NCI-H748 treated with DMSO at 0.1 percent for 48 hours (cell line): ENCODE data around the gene KAZALD1.

Experiments used
- DNase-seq: peaks from one replicate; lab custom pipeline; 2025; lab: John Stamatoyannopoulos, UW

KAZALD1 gene

GRCh38 chr10:101047961-101048892 lies 13.6 kb upstream of the KAZALD1 start:
- DNase-seq, result peak; percentile 38

- peak; percentile 45 for DNase-seq
Measured at GRCh38 chr10:101050208-101051069, 11.3 kb upstream of the KAZALD1 start.

GRCh38 chr10:101052285-101052684 lies 9.5 kb upstream of the KAZALD1 start:
- no peak for DNase-seq

DNA sequence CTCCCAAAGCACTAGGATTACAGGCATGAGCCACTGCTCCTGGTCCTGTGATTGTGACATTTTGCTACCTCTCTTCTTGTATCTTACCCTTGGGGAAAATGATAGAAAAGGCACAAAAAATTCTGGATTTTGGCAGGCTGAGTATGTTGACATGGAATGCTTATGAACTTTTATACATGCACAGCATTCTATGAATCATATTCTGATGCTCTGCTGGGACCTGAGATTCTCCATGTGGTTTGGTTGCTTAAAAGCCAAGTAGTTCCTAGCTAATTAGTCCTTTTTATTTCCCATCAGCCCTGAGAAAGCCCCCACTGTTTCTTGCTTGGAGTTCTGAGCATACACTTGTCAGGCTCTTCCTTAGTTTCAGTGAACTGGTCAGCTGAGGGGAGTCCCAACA lies 8.3 kb upstream of the KAZALD1 start:
- DNase-seq, result no peak

DNA sequence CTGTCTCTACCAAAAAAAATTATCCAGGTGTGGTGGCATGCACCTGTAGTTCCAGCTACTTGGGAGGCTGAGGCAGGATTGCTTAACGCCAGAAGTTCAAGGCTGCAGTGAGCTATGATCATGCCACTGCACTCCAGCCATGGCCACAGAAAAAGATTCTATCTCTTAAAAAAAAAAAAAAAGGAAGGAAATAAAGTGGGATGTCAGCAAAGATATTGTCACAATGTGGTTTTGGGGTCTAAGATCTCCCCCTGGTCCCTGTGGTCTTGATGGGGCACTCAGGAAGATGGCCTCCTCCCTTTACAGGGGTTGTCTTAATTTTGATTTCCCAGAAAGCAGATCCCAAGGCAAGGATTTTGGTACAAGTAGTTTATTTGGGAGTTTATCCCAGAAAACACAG lies 7.4 kb upstream of the KAZALD1 start:
- DNase-seq, result no peak

DNA sequence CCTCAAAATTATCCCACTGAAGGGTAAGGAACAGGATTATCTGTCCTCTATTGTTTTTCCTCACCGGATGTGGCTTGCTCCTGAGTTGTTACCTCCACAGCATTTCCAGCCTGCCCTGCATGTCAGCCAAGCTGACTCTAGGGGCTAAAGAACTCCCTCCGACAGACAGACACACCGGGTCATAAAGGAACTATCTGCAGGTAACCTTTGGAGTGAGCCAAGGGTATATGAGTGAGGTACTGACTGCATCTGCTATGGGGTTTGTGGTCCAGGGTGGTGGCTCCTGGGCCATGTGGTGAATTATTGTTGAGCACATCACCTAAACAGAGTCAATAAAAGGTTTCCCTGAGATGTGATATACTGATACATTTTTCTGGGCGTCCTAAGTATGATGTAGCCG lies 6.9 kb upstream of the KAZALD1 start:
- DNase-seq, result no peak

GRCh38 chr10:101055411-101055810 lies 6.4 kb upstream of the KAZALD1 start:
- DNase-seq, result no peak

- no peak for DNase-seq
Measured at GRCh38 chr10:101056365-101057151, 5.2 kb upstream of the KAZALD1 start.

- peak; percentile 69 for DNase-seq
Measured at GRCh38 chr10:101060036-101060950, 1.5 kb upstream of the KAZALD1 start.

DNA sequence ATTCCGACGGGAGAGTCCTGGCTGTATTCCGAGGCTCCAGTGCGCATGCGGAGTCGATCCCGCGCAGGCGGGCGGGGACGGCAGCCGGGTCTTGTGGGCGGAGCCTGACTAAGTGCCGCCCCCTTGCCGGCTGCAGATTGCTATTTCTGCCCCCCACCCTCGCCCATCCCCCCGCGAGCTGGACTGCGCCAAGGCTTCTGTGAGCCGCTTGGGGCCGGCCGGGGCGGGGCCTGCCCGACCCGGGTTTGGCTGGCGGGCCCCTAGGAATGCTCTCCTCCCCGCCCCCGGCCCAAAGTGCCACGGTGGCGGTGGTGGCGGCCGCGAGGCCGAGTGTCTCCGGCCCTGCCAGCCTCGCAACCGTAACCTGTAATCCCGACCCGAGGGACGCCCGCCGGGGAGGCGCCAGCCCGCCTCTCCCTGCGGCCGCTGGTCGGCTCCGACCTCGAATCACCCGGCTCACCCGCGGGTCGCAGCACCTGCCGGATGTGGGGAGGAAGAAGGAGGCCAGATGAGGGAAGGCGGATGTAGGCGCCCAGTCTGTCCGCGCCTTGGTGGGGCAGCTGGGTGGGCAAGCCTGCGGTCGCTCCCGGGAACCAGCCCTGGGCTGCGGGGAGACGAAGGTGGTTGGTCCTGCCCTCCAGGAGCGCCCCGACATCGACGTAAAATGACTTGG lies 702 bp upstream of the KAZALD1 start:
- peak; percentile 69 for DNase-seq

DNA sequence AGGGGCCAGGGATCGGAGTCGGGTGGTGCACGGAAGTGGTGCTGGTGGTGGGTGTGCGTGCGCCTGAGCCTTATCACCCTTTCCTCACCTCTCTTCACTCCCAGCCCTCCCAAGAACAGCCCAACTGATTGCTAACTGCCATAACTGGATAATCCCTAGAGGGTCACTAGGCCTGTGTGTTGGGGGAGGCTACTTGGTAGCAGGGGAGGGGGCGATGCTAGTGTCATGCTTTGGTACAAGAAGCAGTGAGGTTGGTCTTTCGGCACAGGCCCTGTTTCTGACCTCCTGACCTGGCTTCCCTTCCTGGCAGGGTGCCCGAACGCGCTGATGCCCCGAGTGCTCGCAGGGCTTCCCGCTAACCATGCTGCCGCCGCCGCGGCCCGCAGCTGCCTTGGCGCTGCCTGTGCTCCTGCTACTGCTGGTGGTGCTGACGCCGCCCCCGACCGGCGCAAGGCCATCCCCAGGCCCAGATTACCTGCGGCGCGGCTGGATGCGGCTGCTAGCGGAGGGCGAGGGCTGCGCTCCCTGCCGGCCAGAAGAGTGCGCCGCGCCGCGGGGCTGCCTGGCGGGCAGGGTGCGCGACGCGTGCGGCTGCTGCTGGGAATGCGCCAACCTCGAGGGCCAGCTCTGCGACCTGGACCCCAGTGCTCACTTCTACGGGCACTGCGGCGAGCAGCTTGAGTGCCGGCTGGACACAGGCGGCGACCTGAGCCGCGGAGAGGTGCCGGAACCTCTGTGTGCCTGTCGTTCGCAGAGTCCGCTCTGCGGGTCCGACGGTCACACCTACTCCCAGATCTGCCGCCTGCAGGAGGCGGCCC lies 652 bp downstream of the KAZALD1 start:
- DNase-seq, result peak; percentile 27

DNA sequence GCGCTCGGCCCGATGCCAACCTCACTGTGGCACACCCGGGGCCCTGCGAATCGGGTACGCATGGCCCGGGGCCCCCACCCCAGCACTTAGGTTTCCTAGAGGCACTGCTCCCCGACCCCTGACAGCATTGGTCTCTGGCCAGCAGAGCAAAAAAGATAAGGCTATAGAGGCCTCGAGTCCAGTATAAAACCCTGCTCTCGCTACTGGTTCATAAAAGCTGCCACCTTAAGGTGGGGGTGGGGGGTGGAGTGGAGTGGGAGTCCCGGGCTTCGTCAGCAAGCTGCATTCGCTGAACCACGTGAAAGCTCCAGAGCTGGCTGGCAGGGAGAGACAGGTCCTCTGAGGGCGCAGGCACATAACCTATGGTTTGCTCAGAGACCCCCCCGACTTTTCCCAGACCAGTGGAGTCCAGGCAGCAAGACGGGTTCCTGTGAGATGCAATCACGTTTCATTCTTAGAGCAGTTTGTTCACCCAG lies 1.3 kb downstream of the KAZALD1 start:
- no peak for DNase-seq

DNA sequence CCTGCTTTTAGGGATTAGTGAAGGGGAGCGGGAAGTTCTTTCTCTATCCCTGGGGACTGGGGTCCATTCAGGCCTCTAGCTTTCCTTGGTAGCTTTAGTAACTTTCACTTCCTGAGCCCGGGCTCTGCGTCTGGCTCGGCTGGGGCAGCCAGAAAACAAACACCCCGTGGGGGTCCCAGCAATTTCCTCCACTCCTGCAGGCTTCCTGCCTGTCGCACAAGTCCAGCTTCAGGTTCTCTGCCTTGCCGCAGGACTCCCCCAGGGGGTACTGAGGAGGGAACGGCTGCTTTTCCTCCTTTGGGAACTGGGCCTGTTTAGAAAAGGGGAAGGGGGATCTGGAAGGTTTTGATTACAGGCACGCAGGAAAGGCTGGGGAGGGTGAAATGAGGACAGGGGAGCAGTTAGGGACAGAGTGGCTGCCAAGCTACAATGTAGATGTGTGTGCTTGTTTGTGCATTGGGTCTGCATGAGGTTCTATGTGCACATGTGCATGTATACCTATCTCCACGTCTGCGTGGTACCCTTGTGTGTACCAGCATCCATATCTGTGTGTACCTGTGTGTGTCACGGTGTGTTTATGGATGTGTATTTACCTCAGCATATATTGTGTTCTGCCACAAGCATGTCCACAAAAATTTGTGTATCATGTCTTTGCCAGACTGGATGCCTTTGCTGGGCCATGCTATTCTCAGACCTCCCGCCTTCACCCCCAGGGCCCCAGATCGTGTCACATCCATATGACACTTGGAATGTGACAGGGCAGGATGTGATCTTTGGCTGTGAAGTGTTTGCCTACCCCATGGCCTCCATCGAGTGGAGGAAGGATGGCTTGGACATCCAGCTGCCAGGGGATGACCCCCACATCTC lies 2.0 kb downstream of the KAZALD1 start:
- DNase-seq, result no peak

- DNase-seq, result no peak
Measured at GRCh38 chr10:101064415-101065030, 2.7 kb downstream of the KAZALD1 start.

- DNase-seq, result no peak
Measured at GRCh38 chr10:101065481-101066145, 3.8 kb downstream of the KAZALD1 start.

DNA sequence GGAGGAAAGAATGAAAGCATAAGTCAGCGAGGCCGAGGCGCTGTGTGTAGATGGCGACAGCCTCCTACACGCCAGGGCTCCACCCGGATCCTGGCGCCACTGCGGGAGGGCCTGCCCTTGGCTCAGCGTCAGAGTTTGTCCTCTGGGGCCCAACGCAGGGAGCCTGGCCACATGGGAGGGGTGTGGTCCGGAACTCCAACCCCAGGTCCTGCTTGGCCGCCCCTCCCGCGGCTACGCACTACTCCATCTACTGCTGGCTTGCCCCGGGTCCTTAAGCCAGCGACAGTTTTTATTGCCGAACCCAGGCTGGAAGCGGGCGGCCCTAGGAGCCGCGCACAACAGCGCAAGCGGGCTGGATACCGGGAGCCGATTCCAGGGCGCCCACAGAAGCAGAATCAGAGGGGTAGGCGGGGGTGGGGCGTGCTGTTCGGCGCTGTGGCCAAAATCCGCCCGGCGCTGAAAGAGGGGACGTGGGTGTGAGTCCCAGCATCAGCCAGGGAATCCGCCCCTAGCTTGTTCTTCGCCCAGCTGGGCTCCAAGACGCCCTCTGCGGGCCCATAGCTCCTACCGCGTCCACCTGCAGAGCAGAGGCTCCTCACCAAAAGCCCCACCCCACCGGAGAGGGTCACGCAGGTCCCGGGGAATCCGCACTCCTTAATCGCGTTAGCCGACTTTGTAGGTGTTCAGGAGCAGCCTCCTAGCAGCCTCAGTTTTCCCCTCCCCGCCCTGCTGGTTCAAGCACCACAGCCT lies 4.5 kb downstream of the KAZALD1 start:
- DNase-seq, result no peak

DNA sequence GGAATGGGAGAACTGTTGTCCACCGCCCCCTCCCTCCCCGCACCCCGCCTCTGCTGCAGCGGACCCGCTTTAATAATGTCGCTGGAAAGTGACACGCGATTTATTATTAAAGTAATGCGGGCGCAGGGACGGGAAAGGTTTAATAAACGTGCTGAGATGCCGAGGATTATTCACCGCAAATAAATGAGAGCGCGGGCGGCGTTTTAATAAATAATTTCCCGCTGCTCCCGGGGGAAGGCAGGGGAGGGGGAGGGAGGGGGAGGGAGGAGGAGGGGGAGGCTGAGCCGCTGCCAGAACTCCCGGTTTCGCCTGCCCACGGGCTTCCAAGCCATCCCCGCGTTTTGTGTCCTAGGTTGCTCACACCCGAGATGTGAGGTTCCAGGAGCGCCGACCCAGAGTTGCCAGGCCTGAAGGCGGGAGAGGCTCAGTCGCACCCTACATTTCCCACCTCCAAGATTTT lies 5.1 kb downstream of the KAZALD1 start:
- DNase-seq, result peak; percentile 38
